OCI-LY1 (cell line): ENCODE data around the gene ZAP70.

Source experiments
- H2AFZ ChIP-seq: fragments of 200-600 bp; sonication (generic), shearing (Covaris generic); 2 replicates; pipeline ENCODE4 v1.6.0; 2014; ENCODE audit warnings: antibody characterized with exemption, mild to moderate bottlenecking, low read length
- H3F3A ChIP-seq: fragments of 200-600 bp; sonication (generic), shearing (Covaris generic); 2 replicates; pipeline ENCODE4 v1.6.0; 2014; ENCODE audit warnings: mild to moderate bottlenecking, antibody characterized with exemption, low read length, moderate library complexity; ENCODE audit not compliant: insufficient read depth
- H3K27ac ChIP-seq: fragments of 200-600 bp; sonication (generic); 2 replicates; pipeline ENCODE4 v1.5.1; 2014; ENCODE audit warnings: low read length, mixed run types, mild to moderate bottlenecking, low read depth; ENCODE audit not compliant: poor library complexity, severe bottlenecking
- H3K27me3 ChIP-seq: fragments of 200-600 bp; sonication (generic); 2 replicates; pipeline ENCODE4 v1.6.0; 2014; ENCODE audit warnings: antibody characterized with exemption, mild to moderate bottlenecking, low read length, moderate library complexity; ENCODE audit not compliant: insufficient read depth
- H3K36me3 ChIP-seq: fragments of 200-600 bp; sonication (generic); 2 replicates; pipeline ENCODE4 v1.6.1; 2014; ENCODE audit warnings: mild to moderate bottlenecking, antibody characterized with exemption, low read length, moderate library complexity, mixed read lengths; ENCODE audit not compliant: insufficient read depth
- H3K4me1 ChIP-seq: fragments of 200-600 bp; sonication (generic); 2 replicates; pipeline ENCODE4 v1.5.1; 2014; ENCODE audit warnings: mild to moderate bottlenecking, low read length, moderate library complexity; ENCODE audit not compliant: insufficient read depth, severe bottlenecking
- H3K4me2 ChIP-seq: fragments of 200-600 bp; sonication (generic), shearing (Covaris generic); 2 replicates; pipeline ENCODE4 v1.6.1; 2014; ENCODE audit warnings: low read length
- H3K4me3 ChIP-seq: fragments of 200-600 bp; sonication (generic); 2 replicates; pipeline ENCODE4 v1.5.1; 2014; ENCODE audit warnings: low read length, low read depth, mild to moderate bottlenecking, mixed read lengths; ENCODE audit not compliant: poor library complexity, severe bottlenecking
- H3K79me2 ChIP-seq: fragments of 200-600 bp; shearing (Covaris generic); 2 replicates; pipeline ENCODE4 v1.6.1; 2016; ENCODE audit warnings: mixed run types, low read length, mixed read lengths; ENCODE audit not compliant: insufficient read depth
- H3K9ac ChIP-seq: fragments of 200-600 bp; sonication (generic), shearing (Covaris generic); 2 replicates; pipeline ENCODE4 v1.6.1; 2014; ENCODE audit warnings: mild to moderate bottlenecking, low read length, mixed read lengths
- H3K9me2 ChIP-seq: fragments of 200-600 bp; sonication (generic), shearing (Covaris generic); 2 replicates; pipeline ENCODE4 v1.6.1; 2014; ENCODE audit warnings: low read depth, mild to moderate bottlenecking, low read length, mixed read lengths
- H3K9me3 ChIP-seq: fragments of 200-600 bp; shearing (Covaris generic); 2 replicates; pipeline ENCODE4 v1.6.1; 2014; ENCODE audit warnings: low read length, mixed read lengths
- H4K20me1 ChIP-seq: fragments of 200-600 bp; sonication (generic), shearing (Covaris generic); 2 replicates; pipeline ENCODE4 v1.6.0; 2016; ENCODE audit warnings: mild to moderate bottlenecking, low read length; ENCODE audit not compliant: insufficient read depth
- EZH2 ChIP-seq: fragments of 200-600 bp; sonication (generic), shearing (Covaris generic); IDR thresholded peaks from 2 replicates; pipeline ENCODE4 v1.8.0; 2017; ENCODE audit warnings: borderline replicate concordance, mixed run types, mild to moderate bottlenecking, antibody characterized with exemption, low read length, moderate library complexity, mixed read lengths
- TF ChIP-seq, protein P1 (sequence below): fragments of 200-600 bp; sonication (generic), shearing (Covaris generic); IDR thresholded peaks from 2 replicates; pipeline ENCODE4 v1.5.1; 2017; ENCODE audit warnings: mild to moderate bottlenecking, antibody characterized with exemption, low read length, moderate library complexity, mixed read lengths

The ZAP70 gene

DNA sequence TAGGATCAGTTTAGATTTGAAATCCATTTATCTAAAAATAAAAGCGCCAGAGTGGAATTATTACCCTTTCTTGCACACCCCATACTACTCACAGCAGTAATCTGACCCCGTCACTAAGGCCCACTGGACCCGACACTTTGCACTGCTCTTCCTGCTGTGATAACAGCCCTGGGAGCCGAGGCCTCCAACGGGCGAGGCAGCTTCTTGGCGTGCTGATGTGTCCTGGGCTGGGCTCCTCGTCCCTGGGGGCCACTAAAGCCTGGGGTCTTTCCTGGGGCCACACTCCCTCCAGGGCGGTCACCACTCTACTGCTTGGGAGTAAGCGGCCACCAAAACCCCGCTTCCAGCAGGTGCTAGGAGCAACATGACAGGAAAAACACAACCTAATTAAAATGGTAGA is 61.7 kb downstream of the ZAP70 start:
- H3K4me2 ChIP-seq = no peak overlapping the region
- no peaks in the 10 kb centered on the region for H3K9me3 ChIP-seq
- no peak overlapping the region for H2AFZ ChIP-seq
- no peaks in the 10 kb centered on the region for H3K4me1 ChIP-seq
- no peak overlapping the region for H3K27ac ChIP-seq
- H3K27me3 ChIP-seq = no peaks in the 10 kb centered on the region
- no peak overlapping the region for H3K9ac ChIP-seq
- TF ChIP-seq EZH2 = no peak
- TF ChIP-seq, protein P1, sequence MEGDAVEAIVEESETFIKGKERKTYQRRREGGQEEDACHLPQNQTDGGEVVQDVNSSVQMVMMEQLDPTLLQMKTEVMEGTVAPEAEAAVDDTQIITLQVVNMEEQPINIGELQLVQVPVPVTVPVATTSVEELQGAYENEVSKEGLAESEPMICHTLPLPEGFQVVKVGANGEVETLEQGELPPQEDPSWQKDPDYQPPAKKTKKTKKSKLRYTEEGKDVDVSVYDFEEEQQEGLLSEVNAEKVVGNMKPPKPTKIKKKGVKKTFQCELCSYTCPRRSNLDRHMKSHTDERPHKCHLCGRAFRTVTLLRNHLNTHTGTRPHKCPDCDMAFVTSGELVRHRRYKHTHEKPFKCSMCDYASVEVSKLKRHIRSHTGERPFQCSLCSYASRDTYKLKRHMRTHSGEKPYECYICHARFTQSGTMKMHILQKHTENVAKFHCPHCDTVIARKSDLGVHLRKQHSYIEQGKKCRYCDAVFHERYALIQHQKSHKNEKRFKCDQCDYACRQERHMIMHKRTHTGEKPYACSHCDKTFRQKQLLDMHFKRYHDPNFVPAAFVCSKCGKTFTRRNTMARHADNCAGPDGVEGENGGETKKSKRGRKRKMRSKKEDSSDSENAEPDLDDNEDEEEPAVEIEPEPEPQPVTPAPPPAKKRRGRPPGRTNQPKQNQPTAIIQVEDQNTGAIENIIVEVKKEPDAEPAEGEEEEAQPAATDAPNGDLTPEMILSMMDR = no peak
- no peaks in the 10 kb centered on the region for H3F3A ChIP-seq
- no peak overlapping the region for H3K4me3 ChIP-seq
- no peaks in the 10 kb centered on the region for H3K9me2 ChIP-seq
- H3K79me2 ChIP-seq = no peaks in the 10 kb centered on the region
- no peaks in the 10 kb centered on the region for H4K20me1 ChIP-seq
- H3K36me3 ChIP-seq = peaks cover 34% of the 10 kb centered on the region

DNA sequence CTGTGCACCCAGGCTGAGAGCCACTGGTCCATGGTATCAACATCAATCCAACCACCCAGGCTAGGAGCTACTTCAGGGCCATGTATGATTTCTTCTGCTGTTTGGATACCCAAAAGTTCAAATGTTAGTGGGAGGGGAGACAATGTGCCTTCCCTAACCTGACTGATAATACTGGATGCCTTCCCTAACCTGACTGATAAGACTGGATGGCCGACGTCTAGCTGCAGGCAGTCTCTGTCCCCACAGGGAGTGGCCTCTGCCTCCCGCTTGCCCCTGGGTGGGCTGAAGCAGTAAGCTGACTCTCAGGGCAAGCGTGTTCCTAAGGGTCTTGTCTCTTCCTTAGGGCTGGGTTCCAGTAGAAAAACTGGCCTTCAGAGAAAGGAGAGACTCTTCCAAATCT is 65.8 kb downstream of the ZAP70 start:
- Histone ChIP-seq H3K27me3 (no peaks in the 10 kb centered on the region), H3K36me3 (peaks cover 16% of the 10 kb centered on the region), H2AFZ (no peak overlapping the region), H3K9ac (no peak overlapping the region), H3K4me2 (no peak overlapping the region), H3F3A (no peaks in the 10 kb centered on the region), H3K79me2 (no peaks in the 10 kb centered on the region), H3K27ac (no peak overlapping the region), H3K9me2 (no peaks in the 10 kb centered on the region), H4K20me1 (no peaks in the 10 kb centered on the region), H3K9me3 (no peaks in the 10 kb centered on the region), H3K4me3 (no peak overlapping the region), H3K4me1 (no peaks in the 10 kb centered on the region)
- TF ChIP-seq, protein P1 = no peak
- TF ChIP-seq EZH2 = no peak

DNA sequence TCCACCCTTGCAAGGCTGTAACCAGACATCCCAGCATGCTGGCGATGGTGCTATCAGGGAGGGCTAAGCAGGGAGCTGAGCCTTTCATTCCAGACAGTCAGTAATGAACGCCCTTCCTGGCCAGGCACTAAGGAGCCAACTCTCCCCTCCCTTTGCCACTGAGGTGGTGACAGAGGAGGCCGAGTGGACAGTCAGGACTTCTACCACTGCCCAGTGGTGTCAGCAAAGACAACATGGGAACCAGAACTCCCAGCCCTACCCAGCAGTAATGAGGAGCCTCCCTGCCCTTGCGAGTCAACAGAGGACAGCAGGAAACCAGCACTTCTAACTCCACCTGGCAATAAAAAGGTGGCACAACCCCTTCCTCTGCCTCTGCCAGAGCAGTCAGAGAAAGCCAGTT is 68.6 kb downstream of the ZAP70 start:
- H3K36me3 ChIP-seq = peaks cover 3% of the 10 kb centered on the region; the same call in 1 of the 2 replicates
- no peaks in the 10 kb centered on the region for H3K27me3 ChIP-seq
- no peaks in the 10 kb centered on the region for H3K9me2 ChIP-seq
- no peaks in the 10 kb centered on the region for H3K79me2 ChIP-seq
- no peak overlapping the region for H3K4me3 ChIP-seq
- no peaks in the 10 kb centered on the region for H3F3A ChIP-seq
- H4K20me1 ChIP-seq = no peaks in the 10 kb centered on the region
- H3K4me2 ChIP-seq = no peak overlapping the region
- H3K9ac ChIP-seq = no peak overlapping the region
- H2AFZ ChIP-seq = no peak overlapping the region
- H3K4me1 ChIP-seq = no peaks in the 10 kb centered on the region
- no peaks in the 10 kb centered on the region for H3K9me3 ChIP-seq
- TF ChIP-seq EZH2 = no peak
- TF ChIP-seq, protein P1 = no peak
- H3K27ac ChIP-seq = no peak overlapping the region
